Measurements from ENCODE around the gene CTNNA2.
"Not testable (repeated sequence)": the region's sequence is repeated elsewhere in the genome, so short reads cannot be mapped to it uniquely, and the experiment has no call there.

Gene CTNNA2

DNA sequence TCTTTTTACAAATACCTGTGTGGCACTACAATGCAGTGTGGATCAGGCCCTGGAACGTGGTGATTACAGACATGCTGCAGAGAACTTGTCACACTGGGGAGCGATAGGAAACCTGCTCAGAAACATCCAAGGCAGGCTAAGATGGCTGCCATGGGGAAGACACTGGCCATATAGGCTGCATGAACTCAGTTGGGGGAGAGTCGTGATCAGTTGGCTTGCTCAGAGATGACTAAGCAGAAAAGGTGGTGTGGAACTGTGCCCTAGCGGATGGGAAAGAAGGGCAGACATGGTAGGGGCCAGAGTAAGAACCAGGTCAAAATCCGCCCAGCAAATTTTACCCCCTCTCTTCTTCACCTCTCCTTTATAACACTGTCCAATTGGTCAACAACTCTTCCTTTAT lies 483.9 kb downstream of the CTNNA2 start:
- DNase-seq: no peak

DNA sequence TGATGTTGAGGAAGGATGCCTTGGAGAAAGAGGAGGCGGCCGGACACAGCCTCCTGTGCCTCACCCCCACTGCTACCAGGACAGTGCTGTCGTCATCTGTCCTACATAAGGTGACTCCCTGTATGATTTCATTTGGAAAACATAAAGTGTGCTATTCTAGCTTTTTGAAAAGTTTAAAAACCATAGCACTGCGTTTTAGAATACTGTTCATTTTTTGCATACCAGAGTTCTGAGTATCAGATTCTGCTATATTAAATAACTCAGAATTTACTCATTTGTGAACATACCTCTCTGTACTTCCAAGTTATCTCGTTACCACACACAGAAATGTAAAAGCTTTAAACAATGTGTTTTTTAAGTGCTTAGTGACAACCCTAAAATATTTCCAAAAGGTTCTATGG lies 488.9 kb downstream of the CTNNA2 start:
- DNase-seq: no peak

DNA sequence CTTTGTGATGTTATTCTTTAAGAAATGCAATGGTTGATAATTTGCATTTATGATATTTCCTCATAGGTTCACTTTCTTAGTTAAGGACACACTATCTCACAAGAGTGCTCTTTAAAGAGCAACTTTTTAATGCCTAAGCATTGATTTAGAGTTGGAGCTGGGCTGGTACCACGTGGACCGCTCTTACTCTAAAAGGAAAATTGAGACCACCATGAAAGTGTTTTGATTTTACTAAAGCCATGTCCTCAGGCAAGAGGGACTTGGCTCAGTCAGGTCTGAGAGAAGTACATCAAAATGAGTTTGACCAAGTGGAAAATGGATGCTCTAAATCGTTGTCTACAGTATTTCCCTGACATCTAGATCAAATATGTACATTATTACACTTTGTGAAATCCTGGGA lies 489.3 kb downstream of the CTNNA2 start:
- DNase-seq: no peak

DNA sequence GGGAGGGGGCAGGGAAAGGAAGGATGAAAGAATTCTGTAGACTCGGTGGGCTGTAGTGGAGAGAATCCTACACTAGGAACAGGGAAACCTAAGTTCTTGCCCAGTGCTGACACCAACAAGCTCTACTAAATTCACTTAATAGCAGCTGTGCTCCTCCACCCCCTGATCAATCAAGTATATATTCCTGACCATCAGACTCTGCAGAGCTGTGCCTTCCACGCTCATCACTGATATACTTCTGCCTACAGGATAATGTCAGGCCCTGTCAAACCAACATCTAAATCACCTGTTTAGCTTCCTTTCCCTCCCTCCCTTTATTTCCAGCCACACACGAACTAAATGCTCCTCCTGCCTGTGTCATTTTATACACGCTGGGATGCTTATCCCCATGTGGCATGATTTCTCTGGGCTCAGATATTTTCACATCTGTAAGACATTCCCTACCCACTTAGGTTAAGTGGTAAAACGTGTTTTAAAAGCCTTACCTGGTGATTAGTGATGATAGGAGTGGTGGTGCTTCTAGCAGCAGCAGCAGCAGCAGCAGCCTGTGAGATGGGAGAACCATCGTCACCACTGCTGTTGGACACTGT lies 489.8 kb downstream of the CTNNA2 start:
- DNase-seq: no peak

DNA sequence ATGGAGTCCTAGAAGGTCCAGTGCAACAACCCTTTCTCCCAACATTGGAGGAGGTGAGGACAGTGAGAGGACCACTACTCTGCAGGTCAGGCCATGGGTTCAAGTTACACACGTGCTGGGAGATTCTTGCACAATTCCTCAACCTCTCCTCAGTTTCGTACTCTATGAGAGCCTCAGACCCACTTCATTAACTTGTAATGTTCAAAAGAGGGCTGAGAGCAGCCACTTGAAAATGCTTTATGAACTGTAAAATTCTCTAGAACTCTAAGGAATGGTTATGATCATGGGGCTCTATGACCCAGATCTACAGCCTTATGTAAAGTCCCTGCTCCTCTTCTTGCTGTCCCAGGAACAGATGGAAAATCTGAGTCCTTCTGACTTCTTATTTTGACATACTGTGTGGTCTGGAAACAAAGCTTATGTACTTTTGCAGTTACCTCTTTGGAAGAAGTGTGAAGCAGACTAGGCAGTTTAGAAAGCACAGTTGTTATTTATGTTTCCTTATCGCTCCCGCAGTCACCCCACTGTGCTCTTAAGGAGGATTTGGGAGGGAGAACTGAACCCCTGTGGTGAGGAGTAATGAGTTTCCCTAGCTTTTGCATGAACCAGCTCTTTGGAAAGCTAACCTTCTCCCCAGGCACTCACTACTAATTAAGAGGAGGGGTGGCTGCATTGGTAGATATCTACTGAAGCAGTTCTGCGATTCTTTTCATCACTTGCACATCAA lies 495.1 kb downstream of the CTNNA2 start:
- no peak for DNase-seq

DNA sequence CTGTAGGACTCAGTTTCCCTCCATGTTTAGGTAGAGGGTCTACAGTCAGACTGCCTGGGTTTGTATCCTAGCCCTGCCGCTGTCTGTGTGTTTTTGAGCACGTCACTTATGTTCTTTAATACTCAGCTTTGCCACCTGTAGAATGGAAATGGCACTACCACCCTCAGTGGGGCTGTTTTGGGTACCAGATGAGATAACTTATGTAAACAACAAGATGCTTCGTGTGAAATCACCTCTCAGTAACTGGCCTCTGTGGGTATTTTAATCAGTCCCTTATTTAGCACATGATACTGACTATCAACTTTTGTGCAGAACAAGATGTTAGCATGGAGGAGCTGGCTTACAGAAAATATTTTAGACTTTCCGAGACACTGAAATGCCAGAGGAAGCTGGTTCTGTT lies 495.7 kb downstream of the CTNNA2 start:
- no peak for DNase-seq

DNA sequence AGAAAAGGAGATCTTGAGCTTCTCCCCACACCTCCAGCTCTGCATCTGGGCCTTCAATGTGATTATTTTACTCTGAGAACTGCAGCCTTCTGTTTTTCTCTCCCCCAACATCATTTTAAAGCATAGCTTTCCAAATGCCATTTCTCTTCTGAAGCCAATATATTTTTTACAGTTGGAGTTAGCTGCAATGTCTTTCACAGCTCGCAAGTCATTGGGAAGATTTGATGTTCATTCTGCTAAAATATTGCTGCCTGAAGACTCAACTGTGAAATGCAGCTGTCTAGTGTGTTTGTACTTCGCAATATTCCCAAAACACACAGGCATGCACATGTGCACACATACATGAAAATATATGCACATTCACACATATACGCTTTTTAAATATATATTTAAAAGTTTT lies 496.4 kb downstream of the CTNNA2 start:
- DNase-seq: no peak

DNA sequence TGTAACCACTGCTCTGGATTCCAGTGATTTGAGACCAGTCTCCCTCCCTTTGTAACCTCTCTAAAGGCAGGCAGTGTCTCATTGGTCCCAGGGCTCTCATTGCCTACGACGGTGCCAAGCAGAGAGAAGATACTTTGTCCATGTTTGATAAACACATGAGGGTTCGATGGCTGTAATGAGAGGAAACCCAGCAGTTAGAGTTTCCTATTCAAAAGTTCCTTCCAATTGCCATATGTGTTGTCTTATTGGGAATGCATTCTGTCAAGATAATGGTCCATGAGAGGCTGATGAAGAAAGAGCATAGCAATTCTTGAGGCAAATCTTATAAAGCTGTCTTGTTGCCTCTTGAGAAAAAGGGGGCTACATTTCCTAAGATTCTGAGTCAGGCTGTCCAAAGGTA lies 499.2 kb downstream of the CTNNA2 start:
- no peak for DNase-seq

DNA sequence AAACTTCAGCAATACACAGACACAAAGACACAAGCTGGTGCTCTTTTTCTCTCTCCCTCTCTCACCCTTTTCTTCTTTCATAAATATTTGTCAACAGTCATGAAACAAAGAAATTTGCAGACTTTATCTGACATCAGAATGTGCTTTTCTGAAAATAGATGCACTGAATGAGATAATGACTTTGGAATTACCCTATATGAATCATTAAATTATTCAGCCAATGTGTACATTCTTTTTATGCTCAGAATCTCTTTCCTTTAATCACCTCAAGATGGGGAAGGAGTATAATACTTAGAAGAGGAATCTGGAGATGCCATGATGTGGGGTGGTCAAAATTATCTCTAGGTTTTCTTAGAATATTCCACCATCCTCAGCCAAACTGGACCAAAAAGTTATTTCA lies 501.8 kb downstream of the CTNNA2 start:
- DNase-seq: no peak

DNA sequence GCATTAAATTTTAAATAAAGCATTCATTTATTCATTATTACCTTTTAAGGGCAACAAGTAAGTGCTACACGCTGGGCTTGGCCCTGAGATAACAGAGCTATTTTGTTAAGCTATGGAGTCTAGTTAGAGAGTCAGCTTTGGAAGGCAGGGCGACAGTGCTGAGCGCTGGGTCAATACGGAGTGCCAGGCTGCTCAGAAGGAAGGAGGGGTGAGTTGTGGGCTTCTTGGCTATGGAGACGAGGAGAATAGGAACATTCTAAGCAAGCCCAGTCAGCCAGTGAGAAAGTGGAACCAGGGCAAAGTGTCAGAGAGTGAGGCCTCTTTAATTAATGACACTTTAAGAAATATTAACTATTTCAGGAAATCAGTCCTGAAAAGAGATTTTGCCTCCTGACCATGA lies 503.3 kb downstream of the CTNNA2 start:
- no peak for DNase-seq

DNA sequence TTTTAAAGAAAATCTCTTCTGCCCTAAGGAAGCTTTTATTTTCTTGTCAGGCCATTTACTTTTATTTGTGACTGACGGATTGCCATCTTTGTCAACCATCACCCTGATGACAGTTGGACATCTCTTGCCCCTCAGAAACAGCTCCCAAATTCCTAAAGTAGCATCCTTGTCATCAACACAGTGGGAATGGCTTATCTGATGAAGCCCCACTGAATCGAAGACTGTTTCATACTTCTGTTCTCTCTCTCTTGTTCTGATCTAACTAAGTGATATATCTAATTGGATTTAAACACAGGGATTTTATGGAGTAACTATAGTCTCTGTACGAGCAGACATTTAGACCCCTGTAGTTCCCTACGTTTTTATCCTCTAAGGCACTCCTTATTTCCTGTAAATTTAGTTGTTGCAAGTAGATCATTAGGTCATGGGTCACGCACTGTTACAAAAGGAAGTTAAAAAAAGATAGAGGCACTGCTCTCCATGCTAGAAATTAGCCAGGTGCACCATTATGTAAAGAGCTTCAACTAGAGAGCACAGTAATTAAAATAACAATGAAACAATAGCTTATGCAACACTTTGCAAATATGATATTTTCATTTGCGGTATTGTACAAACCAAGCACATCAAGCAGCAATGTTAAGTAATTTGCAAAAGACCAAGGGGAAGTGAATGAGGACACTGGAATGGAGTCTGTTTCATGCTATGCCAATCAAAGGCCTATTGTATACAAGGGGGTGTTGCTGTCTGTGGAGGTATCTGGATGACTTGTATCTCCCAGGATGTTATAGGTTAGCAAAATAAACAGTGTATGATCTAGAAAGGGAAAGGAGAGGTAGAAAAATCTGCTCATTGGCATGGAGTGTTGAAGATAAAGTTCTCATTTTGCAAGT lies 507.0 kb downstream of the CTNNA2 start:
- no peak for DNase-seq

DNA sequence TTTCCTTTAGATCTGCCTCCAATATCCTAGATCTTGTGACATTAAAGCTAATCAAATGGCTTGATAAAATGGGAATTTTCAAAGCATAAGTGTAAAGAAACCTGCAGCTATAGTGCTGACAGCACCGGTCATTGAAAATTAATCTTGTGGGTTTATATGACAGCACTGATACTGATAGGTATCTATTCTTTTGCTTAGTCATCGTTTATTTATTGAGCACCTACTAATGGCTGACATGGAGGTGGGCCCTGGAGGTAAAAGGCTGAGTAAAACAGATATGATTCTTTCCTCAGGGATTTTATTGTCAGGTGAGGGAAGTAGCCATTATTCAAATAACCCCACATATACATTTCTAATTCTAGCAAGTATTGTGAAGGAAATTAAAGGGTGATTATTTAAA lies 509.2 kb downstream of the CTNNA2 start:
- no peak for DNase-seq

DNA sequence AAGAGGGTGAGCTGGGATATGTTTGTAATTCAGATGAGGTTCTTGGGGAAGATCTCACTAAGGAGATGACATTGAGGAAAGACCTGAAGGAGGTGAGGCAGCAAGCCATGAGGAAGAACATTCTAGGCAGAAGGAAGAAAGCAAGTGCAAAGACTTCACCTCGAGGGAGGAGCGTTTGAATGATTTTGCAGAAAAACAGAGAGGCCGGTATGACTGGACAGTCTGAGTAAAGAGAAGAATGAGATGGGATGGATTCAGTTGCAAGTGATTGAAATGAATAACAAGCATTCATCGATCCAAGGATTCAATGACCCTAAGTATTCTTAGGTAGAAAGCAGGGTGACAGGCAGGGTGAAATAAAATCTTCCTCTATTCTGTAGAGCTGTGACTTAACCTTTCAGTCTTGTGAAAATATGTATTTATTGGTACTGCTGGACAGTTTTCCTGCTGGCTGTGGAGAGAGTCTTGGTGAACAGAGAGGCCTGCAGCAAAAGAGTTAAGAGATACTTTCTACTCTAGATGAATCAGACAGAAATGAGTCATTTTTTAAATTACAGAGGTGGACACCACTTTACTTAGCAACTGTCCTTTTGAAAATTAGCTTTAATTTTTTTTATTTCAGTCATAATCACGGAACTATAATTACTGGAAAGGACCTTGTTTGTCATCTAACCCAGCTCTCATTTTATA lies 513.3 kb downstream of the CTNNA2 start:
- DNase-seq: no peak

DNA sequence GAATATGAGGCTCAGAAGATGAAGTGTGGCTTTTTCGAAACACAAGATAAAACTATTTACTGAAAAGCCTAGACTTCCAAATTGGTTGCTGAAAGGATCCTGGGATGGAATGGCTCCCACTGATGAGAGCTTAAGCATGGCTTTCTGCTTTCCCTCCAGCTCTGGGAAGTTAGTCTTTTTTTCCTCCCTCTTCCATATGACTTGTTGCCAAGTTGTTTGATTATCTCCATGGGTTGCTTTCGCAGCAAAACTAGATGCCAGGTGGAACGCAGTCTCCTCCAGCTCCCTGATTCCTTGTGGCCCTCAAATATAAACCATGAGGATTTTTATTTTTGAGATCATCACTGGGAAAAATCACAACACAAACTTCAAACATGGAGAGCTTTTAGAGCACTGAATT lies 515.2 kb downstream of the CTNNA2 start:
- DNase-seq: no peak

DNA sequence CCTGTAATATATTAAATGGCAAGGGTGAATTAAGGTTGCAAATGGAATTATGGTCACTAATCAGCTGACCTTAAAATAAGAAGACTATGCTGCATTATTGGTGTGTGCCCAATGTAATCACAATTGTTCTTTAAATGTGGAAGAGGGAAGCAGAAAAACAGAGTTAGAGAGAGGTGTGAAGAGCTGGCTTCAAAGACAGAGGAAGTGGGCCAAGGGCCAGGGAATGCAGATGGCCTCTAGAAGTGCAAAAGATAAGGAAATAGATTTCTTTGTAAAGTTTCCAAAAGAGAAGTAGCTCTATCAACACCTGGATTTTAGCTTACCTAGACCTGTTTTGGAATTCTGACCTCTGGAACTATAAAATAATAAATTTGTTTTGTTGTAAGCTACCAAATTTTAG lies 515.7 kb downstream of the CTNNA2 start:
- DNase-seq: peak; percentile 16

DNA sequence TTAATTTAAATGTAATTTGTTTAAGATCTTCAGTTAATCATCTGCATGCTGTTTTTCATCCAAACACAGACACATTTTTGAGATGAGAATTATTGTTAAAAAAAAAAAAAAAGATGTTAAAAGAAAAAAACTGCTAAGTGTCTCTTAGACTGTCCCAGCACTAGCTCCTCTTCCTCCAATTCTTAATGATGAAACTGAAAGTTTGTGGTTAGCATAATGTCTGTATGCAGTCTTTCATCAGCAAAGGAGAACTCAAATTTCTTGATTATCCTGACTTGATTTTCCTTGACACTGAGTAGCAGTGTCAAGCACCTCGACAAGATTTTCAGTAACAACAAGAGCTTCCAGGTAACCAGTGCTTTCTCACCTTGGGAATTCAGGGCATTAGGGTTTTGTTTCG lies 517.3 kb downstream of the CTNNA2 start:
- peak; percentile 21 for DNase-seq

DNA sequence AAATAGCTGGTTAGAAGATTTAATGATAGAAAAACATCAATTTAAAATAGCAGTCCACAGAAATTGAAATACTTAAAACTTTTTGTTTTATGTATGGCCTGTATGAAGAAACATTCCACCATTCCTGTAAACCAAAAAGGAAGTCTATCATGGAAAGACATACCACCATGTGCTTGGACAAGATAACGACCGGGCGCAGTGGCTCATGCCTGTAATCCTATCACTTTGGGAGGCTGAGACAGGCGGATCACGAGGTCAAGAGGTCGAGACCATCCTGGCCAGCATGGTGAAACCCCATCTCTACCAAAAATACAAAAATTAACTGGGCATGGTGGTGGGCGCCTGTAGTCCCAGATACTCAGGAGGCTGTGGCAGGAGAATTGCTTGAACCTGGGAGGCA lies 519.8 kb downstream of the CTNNA2 start:
- not testable (repeated sequence) for DNase-seq

DNA sequence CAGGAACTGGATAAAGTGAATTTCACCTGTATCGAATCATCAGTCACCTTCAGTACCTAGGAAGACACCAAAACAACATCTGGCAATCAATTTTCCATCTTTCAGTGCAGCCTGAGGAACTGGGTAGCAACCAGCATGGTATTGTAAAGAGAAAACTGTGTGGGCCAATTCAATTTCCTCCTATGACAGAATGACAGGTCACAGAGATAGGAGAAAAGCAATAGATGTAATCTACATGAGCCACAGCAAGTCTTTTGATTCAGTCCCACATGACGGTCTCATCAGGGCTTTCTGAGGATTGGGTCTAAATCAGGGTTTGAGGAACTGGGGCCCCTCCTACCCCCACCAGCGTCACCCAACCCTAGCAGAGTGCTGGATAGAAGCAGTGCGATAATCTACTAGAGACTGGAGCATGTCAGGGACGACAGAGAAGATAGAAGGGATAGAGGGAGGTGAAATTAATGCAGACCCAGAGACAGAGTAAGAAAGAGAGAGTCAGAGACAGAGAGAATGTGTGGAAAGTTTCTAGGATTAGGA lies 523.0 kb downstream of the CTNNA2 start:
- DNase-seq: no peak

DNA sequence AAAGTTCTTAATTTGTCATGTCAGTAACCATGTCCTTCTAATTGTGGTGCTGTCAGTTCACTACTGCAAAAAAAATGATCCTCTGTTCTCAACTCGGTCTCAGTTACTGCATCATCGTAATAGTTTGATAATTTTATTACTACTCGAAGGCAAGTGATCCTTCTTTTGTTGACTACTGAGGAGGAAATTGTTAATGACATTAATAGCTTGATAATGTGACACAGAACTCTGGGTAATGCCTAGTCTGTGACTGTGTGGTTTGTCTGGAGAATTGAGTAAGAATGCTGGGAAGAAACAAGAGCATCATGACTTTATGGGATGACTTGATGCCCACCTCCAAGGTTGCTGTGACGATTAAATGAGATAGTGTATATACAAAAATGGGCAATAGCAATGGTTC lies 524.5 kb downstream of the CTNNA2 start:
- no peak for DNase-seq

DNA sequence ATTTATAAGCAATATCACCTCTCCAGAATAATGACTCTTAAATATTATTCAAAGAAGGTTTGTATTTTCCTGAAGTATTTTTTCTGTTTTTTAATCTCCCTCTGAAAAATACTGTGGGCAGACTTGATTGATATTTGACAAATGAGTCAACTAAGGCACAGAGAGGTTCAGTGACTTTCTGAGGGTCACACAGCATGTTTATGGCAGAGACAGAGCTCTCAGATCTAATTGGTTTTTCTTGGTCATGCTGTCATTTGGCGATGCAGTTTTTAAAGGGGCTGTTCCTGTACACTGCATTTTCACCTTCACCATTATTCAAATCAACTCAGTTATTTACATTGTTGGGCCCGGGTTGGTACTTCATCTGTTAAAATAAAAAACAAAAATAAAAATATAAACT lies 527.4 kb downstream of the CTNNA2 start:
- no peak for DNase-seq

DNA sequence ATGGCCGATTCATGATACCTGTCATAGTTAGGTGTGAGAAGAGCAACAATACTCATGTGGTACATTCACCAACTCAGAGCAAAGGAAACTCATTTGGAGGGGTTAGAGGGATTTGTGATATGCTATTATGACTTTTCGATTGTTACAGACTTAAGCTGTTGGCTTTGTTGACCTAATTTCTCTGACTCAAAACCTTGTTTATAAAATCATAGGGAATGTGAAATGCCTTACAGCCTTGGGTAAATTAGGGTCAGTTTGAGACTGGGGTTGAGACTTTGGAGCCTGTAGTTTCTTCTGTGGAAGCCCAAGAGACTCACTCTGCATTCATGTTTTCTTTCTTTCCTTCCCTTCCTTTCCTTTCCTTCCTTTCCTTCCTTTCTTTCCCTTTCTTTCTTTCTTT lies 529.8 kb downstream of the CTNNA2 start:
- DNase-seq: no peak

DNA sequence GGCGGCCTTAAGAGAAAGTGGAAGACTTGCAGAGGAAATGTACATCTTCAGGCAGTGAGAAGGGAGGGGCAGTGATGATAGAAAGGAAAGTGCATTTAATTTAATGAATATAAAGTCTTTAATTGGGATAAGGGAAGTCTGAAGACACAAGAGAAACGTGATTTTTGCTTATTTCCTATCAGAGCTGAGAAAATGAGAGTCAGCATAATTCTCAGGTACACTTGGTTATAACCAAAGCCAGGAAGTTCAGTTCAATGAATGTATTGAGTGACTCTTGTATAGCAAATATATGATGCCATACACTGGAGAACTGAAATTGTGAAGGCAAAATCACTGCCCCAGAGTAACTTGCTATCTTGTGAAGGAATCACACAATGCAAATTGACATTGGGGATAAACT lies 535.4 kb downstream of the CTNNA2 start:
- DNase-seq: no peak

DNA sequence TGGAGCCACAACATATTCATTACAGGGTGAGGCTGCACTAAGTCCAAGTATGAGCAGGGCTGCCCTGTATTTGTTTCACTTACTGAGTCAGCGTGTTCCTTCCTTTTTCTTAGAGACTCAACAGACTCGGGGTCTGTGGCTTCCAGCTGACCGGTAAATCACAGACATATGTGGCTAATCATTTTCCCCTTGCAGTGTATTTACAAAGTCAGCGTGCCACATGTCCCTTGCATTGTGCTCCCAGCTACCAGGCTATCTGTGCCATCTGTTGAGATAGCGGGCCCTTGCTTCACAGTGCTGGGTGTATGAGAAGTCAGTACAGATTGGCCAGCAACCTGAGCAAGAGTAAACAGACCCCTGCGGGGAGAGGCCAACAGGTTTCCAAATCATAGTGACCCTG lies 537.4 kb downstream of the CTNNA2 start:
- peak; percentile 86 for DNase-seq
